ENCODE results near the gene RIN3.

RIN3 gene

GRCh38 chr14:92597906-92598905 lies 84.6 kb downstream of the RIN3 start:
- ATAC-seq (ENCODE audit: low read depth) = no peak
- Mint-ChIP-seq H3K4me1 (peaks cover 16% of the 10 kb centered on the region), H3K9me3 (no peaks in the 10 kb centered on the region), H3K27ac (peak overlapping the region; percentile 31), H3K4me3 (no peak overlapping the region), H3K27me3 (no peaks in the 10 kb centered on the region), H3K36me3 (peaks cover 3% of the 10 kb centered on the region)
- no peak for DNase-seq (ENCODE audit: low spot score in 2 of 2)

GRCh38 chr14:92599811-92600210 lies 86.2 kb downstream of the RIN3 start:
- no peaks in the 10 kb centered on the region for H3K9me3 Mint-ChIP-seq
- no peak overlapping the region for H3K27ac Mint-ChIP-seq
- peaks cover 2% of the 10 kb centered on the region for H3K36me3 Mint-ChIP-seq
- no peak overlapping the region for H3K4me3 Mint-ChIP-seq
- ATAC-seq (ENCODE audit: low read depth) = no peak
- no peak for DNase-seq (ENCODE audit: low spot score in 2 of 2)
- H3K4me1 Mint-ChIP-seq = peaks cover 19% of the 10 kb centered on the region
- H3K27me3 Mint-ChIP-seq = no peaks in the 10 kb centered on the region

- Mint-ChIP-seq H3K4me3 (no peak overlapping the region), H3K27ac (no peak overlapping the region), H3K4me1 (peaks cover 16% of the 10 kb centered on the region), H3K36me3 (peaks cover 2% of the 10 kb centered on the region), H3K9me3 (no peaks in the 10 kb centered on the region), H3K27me3 (no peaks in the 10 kb centered on the region)
- no peak for DNase-seq (ENCODE audit: low spot score in 2 of 2)
- ATAC-seq (ENCODE audit: low read depth) = no peak
Measured at GRCh38 chr14:92600318-92601053, 86.9 kb downstream of the RIN3 start.

GRCh38 chr14:92601131-92601710 lies 87.6 kb downstream of the RIN3 start:
- no peaks in the 10 kb centered on the region for H3K27me3 Mint-ChIP-seq

GRCh38 chr14:92601757-92602417 lies 88.3 kb downstream of the RIN3 start:
- H3K4me1 Mint-ChIP-seq = peaks cover 16% of the 10 kb centered on the region
- no peak overlapping the region for H3K27ac Mint-ChIP-seq
- no peaks in the 10 kb centered on the region for H3K9me3 Mint-ChIP-seq
- peaks cover 5% of the 10 kb centered on the region for H3K36me3 Mint-ChIP-seq
- no peak for ATAC-seq (ENCODE audit: low read depth)
- no peak for DNase-seq (ENCODE audit: low spot score in 2 of 2)
- no peaks in the 10 kb centered on the region for H3K27me3 Mint-ChIP-seq
- H3K4me3 Mint-ChIP-seq = no peak overlapping the region

More at GRCh38 chr14:92601131-92601710, 87.6 kb downstream of the RIN3 start:
- peaks cover 16% of the 10 kb centered on the region for H3K4me1 Mint-ChIP-seq
- DNase-seq (ENCODE audit: low spot score in 2 of 2) (no peak), ATAC-seq (ENCODE audit: low read depth) (no peak)
- H3K4me3 Mint-ChIP-seq = no peak overlapping the region
- no peaks in the 10 kb centered on the region for H3K9me3 Mint-ChIP-seq
- H3K27ac Mint-ChIP-seq = no peak overlapping the region
- H3K36me3 Mint-ChIP-seq = peaks cover 3% of the 10 kb centered on the region

- Mint-ChIP-seq H3K4me1 (peaks cover 11% of the 10 kb centered on the region), H3K27ac (no peak overlapping the region), H3K27me3 (no peaks in the 10 kb centered on the region), H3K36me3 (peaks cover 10% of the 10 kb centered on the region), H3K4me3 (no peak overlapping the region), H3K9me3 (peaks cover 2% of the 10 kb centered on the region)
- ATAC-seq (ENCODE audit: low read depth) = peak; percentile 44
- DNase-seq (ENCODE audit: low spot score in 2 of 2) = no peak
Measured at GRCh38 chr14:92603309-92604242, 90.0 kb downstream of the RIN3 start.

GRCh38 chr14:92605274-92605940 lies 91.8 kb downstream of the RIN3 start:
- no peaks in the 10 kb centered on the region for H3K27me3 Mint-ChIP-seq
- DNase-seq (ENCODE audit: low spot score in 2 of 2) = no peak
- ATAC-seq (ENCODE audit: low read depth) = no peak
- no peak overlapping the region for H3K4me3 Mint-ChIP-seq
- peaks cover 19% of the 10 kb centered on the region for H3K4me1 Mint-ChIP-seq
- H3K27ac Mint-ChIP-seq = no peak overlapping the region
- peaks cover 2% of the 10 kb centered on the region for H3K9me3 Mint-ChIP-seq
- peaks cover 10% of the 10 kb centered on the region for H3K36me3 Mint-ChIP-seq

- no peak overlapping the region for H3K27ac Mint-ChIP-seq
- H3K36me3 Mint-ChIP-seq = peaks cover 14% of the 10 kb centered on the region
- H3K4me1 Mint-ChIP-seq = peaks cover 26% of the 10 kb centered on the region
- ATAC-seq (ENCODE audit: low read depth) (no peak), DNase-seq (ENCODE audit: low spot score in 2 of 2) (no peak)
- peaks cover 2% of the 10 kb centered on the region for H3K9me3 Mint-ChIP-seq
- no peak overlapping the region for H3K4me3 Mint-ChIP-seq
- no peaks in the 10 kb centered on the region for H3K27me3 Mint-ChIP-seq
Measured at GRCh38 chr14:92607251-92607650, 93.7 kb downstream of the RIN3 start.

- peaks cover 27% of the 10 kb centered on the region for H3K4me1 Mint-ChIP-seq
Measured at GRCh38 chr14:92607702-92608429, 94.3 kb downstream of the RIN3 start.

GRCh38 chr14:92609955-92610354 lies 96.4 kb downstream of the RIN3 start:
- no peak overlapping the region for H3K4me3 Mint-ChIP-seq
- peak overlapping the region; percentile 80 for H3K27ac Mint-ChIP-seq
- H3K9me3 Mint-ChIP-seq = peaks cover 2% of the 10 kb centered on the region
- H3K27me3 Mint-ChIP-seq = no peaks in the 10 kb centered on the region
- peaks cover 39% of the 10 kb centered on the region for H3K4me1 Mint-ChIP-seq
- H3K36me3 Mint-ChIP-seq = peaks cover 14% of the 10 kb centered on the region
- DNase-seq (ENCODE audit: low spot score in 2 of 2) = no peak
- ATAC-seq (ENCODE audit: low read depth) = no peak

More at GRCh38 chr14:92607702-92608429, 94.3 kb downstream of the RIN3 start:
- Mint-ChIP-seq H3K4me3 (no peak overlapping the region), H3K27ac (peak overlapping the region; percentile 41), H3K9me3 (peaks cover 2% of the 10 kb centered on the region), H3K27me3 (no peaks in the 10 kb centered on the region), H3K36me3 (peaks cover 14% of the 10 kb centered on the region)
- ATAC-seq (ENCODE audit: low read depth) (no peak), DNase-seq (ENCODE audit: low spot score in 2 of 2) (no peak)

- no peak for ATAC-seq (ENCODE audit: low read depth)
- DNase-seq (ENCODE audit: low spot score in 2 of 2) = no peak
- peaks cover 48% of the 10 kb centered on the region for H3K4me1 Mint-ChIP-seq
- no peak overlapping the region for H3K4me3 Mint-ChIP-seq
- H3K27ac Mint-ChIP-seq = no peak overlapping the region
- peaks cover 2% of the 10 kb centered on the region for H3K9me3 Mint-ChIP-seq
- no peaks in the 10 kb centered on the region for H3K27me3 Mint-ChIP-seq
- H3K36me3 Mint-ChIP-seq = peaks cover 14% of the 10 kb centered on the region
Measured at GRCh38 chr14:92610849-92611271, 97.3 kb downstream of the RIN3 start.
